HG03280 (cell line): Measurements from ENCODE around the gene AP3B1.
"Not testable (repeated sequence)": the region's sequence is repeated elsewhere in the genome, so short reads cannot be mapped to it uniquely, and the experiment has no call there.

ENCODE experiments used
- ATAC-seq: cut with Tn5 transposase; IDR thresholded peaks from one replicate; pipeline ENCODE4 v1.9.1; 2021; ENCODE audit warnings: mild to moderate bottlenecking, moderate library complexity; ENCODE audit not compliant: unreplicated experiment

Gene AP3B1

GRCh38 chr5:78075301-78075700 is 219.2 kb downstream of the AP3B1 start:
- no peak for ATAC-seq

DNA sequence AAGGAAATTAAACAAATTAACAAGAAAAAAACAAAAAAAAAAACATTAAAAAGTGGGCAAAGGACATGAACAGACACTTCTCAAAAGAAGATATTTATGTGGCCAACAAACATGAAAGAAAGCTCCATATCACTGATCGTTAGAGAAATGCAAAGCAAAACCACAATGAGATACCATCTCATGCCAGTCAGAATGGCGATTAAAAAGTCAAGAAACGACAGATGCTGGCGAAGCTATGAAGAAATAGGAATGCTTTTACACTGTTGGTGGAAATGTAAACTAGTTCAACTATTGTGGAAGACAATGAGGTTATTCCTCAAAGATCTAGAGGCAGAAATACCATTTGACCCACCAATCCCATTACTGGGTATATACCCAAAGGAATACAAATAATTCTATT is 223.8 kb downstream of the AP3B1 start:
- not testable (repeated sequence) for ATAC-seq

- ATAC-seq: not testable (repeated sequence)
Measured at GRCh38 chr5:78067581-78067980, 226.9 kb downstream of the AP3B1 start.

GRCh38 chr5:78066722-78067121 is 227.8 kb downstream of the AP3B1 start:
- not testable (repeated sequence) for ATAC-seq

DNA sequence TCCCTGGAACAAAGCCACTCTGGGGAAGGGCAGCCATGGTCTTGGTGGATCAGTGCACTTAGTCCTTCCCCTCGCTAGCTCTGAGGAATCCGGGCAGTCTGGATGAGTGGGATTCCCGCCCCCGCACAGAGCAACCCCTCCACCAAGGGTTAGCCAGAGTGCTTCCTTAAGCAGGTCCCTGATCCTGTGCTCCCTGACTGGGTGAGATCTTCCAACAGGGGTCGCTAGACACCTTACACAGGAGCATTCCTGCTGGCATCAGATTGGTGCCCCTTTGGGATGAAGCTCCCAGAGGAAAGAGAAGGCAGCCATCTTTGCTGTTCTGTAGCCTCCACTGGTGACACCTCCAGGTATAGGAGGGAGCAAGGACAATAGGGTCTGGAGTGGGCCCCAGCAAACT is 228.8 kb downstream of the AP3B1 start:
- no peak for ATAC-seq

DNA sequence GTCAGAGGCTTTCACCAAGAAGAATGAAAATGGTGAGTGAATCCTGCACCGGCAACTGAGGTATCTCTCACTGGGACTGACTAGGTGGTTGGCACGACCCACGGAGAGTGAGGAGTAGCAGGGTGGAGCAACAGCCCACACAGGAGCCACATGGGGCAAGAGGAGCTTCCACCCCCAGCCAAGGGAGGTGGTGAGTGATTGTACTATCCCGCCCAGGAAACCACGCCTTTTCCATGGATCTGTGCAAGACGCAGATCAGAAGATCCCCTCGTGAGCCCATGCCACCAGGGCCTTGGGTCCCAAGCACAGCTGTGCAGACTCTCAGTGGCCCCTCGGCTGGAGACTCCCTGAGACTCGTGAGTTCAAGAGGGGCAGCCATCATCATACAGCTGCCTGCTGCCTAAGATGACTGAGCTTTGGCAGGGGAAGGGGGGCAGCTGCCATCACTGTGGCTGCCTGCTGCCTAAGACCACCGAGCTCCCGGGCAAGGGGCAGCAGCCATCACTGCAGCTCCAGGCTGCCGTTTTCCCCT is 229.5 kb downstream of the AP3B1 start:
- no peak for ATAC-seq

GRCh38 chr5:78063495-78063894 is 231.0 kb downstream of the AP3B1 start:
- ATAC-seq: no peak

GRCh38 chr5:78062645-78063044 is 231.9 kb downstream of the AP3B1 start:
- ATAC-seq: no peak

DNA sequence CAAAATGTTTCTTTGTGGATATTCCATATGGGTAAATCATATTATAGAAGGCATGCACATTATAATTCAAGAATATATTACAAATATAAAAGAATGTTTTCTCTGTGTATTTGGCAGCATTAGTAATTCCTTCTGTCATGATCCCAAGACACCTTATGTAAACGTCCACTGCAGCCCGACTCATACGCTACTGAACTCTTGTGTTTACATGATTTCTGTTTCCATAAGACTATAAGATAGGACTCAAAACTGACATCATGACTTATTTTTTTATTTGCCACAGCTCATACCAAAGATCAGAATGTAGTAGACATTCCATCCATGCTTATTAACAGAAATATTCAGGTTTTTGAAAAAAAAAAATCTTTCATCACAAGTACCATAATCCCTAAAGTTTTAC is 234.1 kb downstream of the AP3B1 start:
- no peak for ATAC-seq

- no peak for ATAC-seq
Measured at GRCh38 chr5:78058625-78059024, 235.9 kb downstream of the AP3B1 start.

GRCh38 chr5:78056901-78057514 is 237.5 kb downstream of the AP3B1 start:
- no peak for ATAC-seq

GRCh38 chr5:78056053-78056452 is 238.4 kb downstream of the AP3B1 start:
- no peak for ATAC-seq

GRCh38 chr5:78050888-78051287 is 243.6 kb downstream of the AP3B1 start:
- no peak for ATAC-seq

GRCh38 chr5:78046823-78047222 is 247.7 kb downstream of the AP3B1 start:
- not testable (repeated sequence) for ATAC-seq

GRCh38 chr5:78046006-78046405 is 248.5 kb downstream of the AP3B1 start:
- no peak for ATAC-seq

DNA sequence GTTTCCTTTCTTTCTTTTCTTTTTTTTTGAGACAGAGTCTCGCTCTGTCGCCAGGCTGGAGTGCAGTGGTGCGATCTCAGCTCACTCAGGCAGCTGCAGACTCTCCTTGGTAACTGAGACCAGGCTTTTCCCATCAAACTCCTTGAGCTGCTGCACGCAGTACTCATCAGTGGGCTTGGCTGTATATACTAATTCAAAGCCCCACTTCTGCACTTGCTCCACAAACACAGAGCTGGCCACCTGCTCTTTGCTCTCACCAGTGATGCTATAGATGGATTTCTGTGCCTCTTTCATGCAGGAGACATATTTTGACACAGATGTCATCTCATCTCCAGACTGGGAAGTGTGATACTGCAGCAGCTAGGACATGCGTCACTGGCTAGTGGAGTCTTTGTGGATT is 252.7 kb downstream of the AP3B1 start:
- ATAC-seq: no peak

DNA sequence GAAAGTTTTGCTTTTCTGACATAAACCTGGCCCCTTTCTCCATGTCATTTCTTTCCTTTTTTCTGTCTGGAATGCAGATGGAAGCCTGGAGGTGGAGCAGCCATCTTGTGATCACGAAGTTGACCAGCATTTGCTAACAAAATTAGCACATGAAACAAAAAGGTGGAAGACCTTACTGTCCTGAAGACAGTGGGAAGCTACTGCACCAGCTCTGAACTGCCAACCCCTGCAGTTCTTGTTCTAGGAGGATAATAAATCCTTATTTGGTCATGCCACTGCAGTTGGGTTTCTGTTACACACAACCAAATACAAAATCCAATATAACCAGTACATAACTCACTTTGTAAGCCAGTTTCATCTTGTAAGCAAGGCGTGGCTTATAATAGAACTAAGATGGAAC is 269.0 kb downstream of the AP3B1 start:
- no peak for ATAC-seq

GRCh38 chr5:78019744-78020143 is 274.8 kb downstream of the AP3B1 start:
- ATAC-seq: no peak

DNA sequence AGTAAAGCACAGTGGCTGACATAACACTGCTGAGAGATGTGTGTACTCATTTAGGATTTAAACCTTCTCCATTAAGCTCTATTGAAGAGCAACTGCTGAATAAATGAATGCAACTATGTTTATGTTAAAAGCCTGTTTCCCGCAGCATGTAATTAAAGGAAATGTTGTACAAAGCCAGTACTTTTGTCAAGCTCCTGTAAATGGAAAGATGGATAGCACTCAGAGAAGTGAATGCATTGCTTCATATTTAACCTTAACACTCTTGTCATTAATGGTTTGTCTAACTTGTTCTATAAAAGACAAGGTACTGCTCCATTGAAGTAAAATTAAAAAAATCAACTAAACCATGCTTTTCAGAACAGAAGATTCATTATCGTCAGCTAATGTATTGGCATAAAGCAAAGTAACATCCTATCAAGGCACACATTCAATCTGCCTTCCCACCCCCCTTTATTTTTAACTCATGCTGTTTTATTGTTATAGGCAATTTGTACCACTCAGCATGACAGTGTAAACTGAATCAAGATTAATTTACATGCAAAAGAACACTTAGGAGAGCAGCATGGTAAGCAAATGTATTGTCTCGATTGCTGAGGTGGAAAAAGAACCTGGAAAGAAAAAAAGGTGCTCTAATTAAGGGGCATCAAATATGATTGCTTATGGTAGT is 277.5 kb downstream of the AP3B1 start:
- no peak for ATAC-seq

DNA sequence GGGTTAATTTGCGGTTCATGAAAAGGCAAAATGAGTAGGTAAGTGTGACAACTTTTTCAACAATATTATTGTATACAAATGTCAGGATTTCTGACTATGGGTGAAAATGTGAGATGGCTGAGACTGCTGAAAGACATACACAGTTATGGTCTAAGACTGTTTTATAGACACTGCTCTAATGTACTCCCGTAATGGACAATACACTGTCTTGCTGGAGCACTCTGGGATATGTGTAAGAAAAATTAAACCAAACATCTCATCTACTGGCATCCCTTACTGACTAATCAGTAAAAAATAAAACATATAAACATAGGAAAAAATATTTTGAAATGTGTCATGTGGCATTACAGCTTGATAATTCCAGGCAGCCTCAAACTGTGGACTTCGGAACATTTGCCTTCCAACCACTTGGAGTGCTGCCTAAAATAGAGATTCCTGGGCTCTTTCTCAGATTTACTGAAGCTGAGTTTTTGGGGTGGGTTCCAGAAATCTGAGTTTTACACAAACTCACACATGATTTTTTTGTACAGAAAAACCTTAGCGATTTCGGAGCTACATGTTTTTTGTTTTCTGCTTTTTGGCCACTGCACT is 284.5 kb downstream of the AP3B1 start:
- no peak for ATAC-seq

DNA sequence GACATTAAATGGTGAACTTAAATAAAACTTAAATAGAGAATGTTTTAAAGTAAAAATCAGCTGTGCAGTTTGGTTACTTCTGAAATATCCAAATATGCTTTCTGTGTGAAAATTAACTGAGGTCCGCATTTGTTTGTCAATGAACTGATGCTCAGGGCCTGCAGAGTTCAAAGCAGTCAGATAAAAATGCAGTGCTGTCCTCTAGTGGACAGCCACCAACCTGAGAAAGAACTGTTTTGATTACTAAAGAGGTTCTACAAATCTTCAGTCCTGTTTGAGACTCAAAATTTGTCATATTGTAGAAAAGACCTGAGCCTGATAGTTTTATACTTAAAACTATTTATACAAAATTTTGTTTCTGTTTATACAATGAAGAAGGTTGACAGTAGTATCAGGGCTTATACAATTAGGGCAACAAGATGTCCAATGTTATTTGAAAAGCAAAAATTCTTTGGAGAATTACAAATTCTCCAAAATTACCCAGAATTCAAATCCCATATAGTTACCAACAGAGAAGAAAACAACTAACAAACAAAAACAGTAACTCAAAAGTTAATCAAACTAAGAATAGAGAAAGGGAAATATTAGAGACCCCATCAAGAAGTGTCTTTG is 286.0 kb downstream of the AP3B1 start:
- no peak for ATAC-seq

GRCh38 chr5:78007233-78007632 is 287.3 kb downstream of the AP3B1 start:
- no peak for ATAC-seq
